ENCODE measurements around the gene CAPN2.
A peak's percentile ranks its signal among the peaks of the same experiment; 100 is the strongest.

Gene CAPN2

DNA sequence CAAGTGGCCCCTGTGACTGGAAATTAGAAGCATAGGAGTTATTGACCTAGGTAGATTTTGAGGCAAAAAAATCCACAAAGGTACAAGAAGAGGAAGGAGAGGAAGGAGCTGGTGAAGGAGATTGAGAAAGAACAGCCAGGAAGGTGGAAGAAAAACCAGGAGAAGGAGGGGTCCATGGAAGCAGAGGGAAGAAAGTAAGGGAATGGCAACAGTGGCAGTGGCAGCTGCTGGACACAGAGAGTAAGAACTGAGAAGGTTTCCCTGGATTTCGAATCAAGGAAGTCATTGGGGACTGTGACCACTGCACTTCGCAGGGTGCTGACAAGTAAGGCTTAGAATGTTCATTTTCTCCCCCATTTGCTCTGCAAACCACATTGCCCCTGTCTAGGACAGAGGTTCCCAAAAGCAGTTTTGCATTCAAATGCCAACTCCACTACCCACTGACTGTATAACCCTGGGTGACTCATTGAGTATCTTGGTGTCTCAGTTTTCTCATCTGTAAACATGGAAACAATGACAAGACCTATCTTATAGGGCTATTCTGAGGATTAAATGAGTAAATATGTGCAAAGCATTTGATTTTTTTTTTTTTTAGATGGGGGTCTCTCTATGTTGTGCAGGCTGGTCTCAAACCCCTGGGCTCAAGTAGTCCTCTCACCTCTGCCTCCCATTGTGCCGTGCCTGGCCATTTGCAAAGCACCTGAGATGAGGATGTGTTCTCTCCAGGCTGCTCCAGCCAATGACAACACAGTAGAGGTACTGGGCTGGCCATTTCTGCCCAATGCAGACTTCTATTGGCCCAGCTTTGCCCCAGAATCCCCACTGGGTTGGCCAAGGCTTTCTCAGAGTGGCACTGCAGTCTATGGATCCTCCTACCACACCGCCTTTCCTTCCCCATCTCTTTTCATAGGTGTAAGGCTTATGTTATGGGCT lies 9.3 kb upstream of the CAPN2 start:
- no peak for DNase-seq (ENCODE audit: low spot score)

DNA sequence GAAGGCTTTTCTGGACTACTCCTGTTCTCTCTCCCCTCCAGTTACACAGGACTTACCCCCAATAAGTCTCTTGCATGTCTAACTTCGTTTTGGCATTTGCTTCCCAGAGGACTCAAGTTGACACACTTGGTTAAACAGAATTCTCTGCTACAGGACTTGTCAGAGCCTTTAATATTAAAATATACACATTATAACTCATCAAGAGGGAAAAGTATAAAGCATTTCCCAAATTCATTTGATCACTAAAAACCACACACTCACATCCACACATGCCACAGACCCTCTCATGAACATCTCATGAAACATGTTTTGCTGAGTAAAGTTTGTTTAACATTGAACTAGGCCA lies 8.7 kb upstream of the CAPN2 start:
- DNase-seq (ENCODE audit: low spot score) = no peak

DNA sequence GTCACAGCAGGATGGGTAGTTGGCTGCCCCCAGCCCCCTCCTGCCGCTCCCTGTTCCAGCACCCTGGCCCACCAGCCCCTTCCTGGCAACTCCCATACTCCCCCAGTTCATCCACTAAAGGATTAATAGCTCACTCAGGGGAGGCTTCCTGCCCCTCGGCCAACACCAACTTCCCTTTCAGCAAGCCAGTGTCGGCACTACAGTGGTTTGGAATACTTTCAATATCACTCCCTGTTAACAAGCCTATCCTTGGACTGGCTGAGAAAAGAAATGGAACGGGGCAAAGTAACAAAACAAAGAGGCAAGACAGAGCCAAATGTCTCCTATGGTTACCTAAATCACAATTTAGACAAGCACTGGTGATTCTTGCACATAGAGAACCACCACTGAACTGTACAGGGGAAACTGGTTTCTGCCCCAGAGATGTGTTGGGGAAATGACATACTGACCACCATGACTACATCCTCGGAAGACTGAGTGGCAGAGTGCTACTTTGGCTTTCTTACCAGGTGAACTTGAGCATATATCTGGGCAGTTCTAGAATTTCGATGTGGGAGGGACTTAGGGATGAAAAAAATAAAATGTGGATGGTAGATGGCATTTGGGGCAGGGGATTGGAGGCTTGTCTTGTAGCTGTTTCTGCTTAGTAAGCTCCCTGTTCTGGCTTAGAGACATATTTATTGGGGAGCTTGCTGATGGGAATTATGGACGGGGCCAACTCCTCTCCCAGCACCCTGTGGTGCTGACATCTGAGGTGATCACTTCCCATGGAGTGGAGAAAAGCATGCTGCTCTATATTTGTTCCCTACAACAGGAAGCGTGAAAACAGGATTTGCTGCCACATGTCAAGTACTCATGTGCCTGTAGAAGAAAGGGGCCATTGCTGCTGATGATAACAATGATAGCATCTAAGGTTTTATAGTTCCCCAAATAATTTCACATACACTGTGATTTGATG lies 7.1 kb upstream of the CAPN2 start:
- DNase-seq (ENCODE audit: low spot score) = no peak

DNA sequence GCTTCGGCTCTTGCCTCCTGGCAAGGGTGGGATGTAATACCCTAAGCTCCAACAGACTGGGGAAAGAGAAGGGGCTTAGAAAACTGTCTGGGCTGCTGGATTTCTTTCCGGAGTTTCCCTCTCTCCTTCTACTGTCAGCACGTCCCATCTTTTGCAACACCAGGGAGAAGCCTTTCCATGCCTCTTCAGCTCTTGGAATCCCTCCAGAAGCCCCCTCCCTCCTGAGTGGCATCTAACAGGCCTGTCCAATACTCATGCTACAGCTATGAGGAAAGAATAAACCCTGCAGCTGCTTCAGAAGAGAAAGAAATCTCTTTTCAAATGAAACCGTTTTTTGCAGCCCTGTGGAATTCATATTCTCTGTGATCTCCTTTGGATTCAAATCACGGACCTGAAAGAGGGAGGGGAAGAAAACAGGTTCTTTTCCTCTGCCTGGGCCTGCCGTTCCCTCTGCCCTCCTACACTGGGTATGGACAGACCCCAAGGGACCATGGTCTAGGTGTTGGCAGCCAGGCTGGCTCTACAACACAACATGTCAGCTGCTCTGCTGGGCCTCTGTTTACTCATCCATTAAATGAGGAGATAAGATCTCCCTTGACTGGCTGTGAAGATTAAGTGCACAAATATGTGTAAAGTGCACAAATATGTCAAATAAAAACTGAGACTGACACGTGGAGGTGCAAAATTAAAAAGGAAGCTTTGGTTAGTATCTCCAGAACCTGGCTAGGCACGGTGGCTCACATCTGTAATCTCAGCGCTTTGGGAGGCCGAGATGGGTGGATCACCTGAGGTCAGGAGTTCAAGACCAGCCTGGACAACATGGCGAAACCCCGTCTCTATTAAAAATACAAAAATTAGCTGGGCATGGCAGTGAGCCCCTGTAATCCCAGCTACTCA lies 6.0 kb upstream of the CAPN2 start:
- no peak for DNase-seq (ENCODE audit: low spot score)

DNA sequence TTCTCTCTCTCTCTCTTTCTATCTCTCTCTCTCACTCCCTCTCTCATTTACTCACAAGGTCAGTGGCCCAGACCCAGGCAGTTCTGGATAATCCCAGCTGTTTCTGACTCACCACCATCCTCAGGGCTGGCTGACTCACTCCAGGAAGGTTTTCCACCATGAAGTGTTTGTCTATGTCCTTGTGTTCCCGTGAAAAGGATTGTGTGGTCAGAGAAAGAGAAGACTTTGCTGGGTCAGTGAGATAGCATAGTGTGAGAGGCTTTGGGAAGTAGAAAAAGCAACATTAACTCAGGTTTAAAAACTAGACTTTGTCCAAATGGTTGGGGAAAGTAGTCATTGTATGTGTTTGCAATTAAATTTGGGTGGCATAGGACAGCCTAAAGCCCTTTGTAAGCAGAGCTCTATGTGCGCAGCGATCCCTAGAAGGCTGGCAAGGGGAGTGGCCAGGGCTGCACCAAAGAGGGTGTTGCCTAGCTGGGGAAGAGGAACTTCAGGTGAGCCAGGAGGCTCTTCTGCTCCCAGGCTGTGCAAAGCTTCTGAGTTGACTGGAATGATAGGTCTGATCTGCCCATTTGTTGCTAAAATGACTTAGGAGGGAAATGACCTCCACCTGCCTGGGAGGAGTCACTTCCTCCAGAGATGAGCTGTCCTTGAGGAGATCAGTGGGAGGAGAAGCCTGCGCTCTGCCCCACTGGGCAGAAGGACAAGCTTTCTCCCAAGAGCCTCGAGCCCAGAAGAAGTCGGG lies 4.9 kb upstream of the CAPN2 start:
- no peak for DNase-seq (ENCODE audit: low spot score)

DNA sequence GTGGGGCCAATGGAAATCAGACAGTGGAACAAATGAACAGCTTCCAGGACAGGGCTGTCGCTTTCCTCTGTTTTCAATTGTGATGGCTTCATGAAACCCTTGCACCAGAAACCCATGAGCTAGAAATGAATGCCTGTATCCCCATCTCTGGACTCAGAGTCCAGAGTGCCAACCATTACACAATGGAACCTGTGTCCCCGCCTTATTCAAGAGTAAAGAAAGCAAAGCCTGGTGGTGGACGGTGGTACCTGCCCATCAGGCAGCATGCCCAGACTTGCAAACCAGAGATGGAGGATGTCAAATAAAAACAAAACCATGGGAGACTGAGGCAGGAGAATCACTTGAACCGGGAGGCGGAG lies 4.4 kb upstream of the CAPN2 start:
- DNase-seq (ENCODE audit: low spot score) = no peak

DNA sequence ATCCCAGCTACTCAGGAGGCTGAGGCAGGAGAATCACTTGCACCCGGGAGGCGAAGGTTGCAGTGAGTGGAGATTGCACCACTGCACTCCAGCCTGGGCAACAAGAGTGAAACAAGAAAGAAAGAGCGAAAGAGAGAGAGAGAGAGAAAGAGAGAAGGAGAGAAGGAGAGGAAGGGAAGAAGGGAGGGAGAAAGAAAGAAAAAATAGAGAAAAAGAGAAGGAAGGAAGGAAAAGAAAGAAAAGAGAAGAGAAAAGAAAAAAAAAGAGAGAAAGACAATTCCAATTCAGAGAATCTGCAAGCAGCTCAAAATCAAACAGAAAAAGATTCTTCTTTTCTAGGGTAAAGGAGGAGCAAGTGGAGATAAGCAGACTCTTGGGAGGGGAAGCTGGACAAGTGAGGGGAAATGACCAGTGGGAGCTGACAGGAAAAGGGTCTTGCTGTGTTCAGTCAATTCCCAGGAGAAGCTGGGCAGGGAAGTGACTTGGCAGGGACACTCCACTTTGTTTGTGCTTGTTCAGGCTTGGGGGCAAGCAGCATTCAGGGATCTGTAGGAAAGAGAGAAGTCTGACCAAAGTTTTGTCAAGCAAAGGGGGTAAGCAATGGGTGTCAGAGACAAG lies 3.6 kb upstream of the CAPN2 start:
- no peak for DNase-seq (ENCODE audit: low spot score)

DNA sequence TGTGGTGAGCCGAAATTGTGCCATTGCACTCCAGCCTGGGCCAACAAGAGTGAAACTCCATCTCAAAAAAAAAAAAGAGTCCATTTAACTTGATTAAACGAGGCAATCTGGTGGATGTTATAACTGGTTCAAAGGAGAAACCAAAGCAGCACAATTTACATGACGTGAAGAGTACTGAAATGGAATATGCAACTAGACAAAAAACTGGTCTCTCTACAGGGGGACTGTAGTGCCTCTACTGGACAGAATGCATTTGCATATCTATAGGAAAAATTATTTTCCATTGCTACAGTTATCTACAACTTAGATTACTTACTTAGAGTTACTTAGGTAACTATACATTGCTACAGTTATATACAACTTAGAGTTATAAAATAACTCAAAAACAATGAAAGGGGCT lies 2.7 kb upstream of the CAPN2 start:
- no peak for DNase-seq (ENCODE audit: low spot score)

DNA sequence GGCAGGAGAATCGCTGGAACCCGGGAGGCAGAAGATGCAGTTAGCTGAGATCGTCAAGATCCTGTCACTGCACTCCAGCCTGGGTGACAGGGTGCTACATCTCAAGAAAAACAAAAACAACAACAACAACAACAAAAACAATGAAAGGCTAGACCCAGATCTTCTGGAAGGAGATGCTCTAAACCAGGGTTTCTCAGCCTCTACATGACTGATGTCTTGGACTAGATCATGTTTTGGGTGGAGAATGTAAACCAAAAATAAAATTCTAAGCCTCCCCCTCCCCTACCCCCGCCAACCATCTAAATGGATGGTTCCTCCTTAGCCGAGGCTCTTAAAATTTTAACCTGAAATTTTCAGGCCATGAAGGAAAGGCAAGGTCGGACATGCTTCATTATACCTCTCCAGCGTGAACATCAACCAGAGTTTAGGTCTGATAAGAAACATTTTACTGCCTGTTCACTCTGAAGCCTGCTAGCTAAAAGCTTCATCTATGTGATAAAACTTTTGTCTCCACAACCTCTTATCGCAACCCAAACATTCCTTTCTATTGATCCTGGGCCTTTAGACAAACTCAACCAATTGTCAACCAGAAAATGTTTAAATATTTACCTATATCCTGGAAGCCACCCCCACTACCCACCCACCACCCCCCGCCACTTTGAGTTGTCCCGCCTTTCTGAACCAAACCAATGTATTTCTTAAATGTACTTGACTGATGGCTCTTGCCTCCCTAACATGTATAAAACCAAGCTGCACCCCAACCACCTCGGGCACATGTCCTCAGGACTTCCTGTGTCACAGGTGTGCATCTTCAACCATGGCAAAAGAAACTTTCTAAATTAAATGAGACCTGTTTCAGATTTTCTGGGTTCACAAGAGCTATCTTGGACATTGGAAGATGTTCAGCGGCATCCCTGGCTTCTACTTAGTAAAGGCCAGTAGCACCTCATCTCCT lies 1.9 kb upstream of the CAPN2 start:
- DNase-seq (ENCODE audit: low spot score) = no peak

DNA sequence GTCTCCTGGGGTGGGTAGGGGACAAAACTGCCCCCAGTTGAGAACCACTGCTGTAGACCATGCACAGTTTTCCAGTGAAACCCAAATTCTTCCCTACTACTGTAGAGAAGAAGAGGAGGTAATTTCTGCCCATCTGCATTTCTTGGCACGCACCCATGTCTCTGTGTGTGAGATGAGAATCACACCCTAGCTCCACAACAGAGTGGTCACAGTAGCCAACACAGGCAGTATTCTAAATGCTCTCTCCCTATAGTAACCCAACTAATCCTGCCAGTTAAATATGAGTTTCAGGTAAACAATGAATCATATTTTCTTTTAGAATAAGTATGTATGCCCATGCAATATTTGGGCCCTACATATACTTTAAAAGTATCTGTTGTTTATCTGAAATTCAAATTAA lies 1.2 kb upstream of the CAPN2 start:
- DNase-seq (ENCODE audit: low spot score) = no peak

DNA sequence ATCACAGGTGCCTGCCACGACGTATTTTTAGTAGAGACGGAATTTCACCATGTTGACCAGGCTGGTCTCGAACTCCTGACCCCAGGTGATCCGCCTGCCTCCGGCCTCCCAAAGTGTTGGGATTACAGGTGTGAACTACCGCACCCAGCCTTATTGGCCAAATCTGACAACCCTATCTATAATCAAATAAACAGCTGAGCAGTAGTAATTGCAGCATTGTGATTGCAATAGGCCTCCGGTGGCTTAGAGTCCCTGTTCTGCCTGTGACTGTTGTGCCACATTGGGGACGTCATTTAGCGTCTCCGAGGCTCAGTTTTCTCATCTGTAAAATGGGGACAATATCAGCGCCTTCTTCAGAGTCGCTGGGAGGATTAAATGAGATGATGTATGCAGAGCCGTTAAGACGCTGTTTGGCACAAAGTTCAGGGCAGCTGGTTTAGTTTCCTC lies 569 bp upstream of the CAPN2 start:
- no peak for DNase-seq (ENCODE audit: low spot score)

DNA sequence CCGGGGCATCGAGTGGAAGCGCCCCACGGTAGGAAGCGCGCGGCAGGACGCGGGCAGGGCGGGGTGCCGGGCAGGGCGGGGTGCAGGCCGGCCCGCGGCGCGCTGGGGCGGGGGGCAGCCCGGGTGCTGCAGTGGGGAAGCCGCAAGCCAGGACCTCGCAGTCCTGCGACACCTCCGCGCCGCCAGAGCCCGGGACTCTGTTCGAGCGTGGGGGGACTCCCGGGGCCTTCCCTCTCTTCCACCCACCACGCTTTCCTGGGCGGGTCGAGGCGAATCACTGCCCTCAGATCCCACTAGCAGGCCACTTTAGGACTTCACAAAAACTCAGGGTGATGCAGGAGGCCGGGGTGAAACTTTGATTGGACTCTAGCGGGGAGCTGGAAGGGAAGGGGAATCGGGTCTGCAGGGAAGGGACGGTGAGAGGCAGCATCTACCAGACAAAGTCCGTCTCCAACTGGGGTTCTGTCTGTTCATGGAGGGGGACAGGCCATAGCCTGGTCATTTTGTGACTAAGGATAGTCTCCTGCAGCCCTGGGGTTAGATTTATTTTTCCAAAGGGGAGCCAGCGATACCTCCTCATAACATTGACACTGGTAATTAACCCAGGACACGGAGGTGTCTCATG lies 623 bp downstream of the CAPN2 start:
- DNase-seq (ENCODE audit: low spot score) = peak; percentile 29

DNA sequence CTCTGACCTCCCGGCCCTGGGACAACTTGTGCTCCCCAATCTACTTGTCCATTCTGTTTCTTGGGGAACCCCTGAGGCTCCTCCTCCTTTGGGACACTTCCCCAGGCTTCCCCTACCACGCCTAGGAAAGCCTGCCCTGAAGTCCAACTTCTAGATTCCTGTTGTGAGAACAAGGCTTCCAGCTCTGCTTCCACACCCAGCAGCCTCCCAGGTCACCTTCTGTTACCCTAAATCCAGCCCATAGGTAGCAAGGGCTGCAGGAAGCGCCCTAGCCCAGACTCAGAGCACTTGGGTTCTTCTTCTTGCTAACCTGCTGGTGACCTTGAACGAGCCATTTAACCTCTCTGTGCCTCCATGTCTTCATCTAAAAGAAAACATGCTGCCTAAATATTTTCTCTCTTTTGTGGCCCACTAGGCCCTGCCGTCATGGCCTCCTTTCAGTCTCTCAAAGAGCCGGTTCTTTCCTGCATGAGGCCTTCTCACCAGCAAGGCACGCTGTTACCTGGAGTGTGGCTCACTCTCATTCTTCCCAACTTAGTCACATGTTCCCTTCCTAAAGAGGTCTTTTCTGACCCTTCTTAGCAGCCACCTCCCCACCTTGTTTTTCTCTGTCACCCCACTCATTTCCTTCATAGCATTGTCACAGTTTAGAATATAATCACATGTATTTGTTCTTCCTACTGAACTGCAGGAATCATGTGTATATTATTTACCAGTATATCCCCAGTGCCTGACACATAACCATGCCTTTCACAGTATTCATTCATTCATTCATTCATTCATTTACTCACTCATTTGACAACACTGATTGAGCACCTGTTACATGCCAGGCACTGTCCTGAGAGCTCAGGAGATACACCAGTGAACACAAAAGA lies 1.4 kb downstream of the CAPN2 start:
- no peak for DNase-seq (ENCODE audit: low spot score)

DNA sequence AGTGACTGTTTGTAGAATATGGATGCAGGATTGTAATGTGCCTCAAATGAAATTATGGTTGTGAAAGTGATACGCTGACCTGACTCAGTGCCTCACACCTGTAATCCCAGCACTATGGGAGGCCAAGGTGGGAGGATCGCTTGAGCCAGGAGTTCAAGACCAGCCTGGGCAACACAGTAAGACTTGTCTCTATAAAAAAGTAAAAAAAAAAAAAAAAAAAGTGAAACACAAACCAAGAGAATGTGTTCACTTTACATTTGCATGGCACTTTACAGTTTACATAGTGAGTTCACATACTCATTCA lies 2.0 kb downstream of the CAPN2 start:
- no peak for DNase-seq (ENCODE audit: low spot score)

DNA sequence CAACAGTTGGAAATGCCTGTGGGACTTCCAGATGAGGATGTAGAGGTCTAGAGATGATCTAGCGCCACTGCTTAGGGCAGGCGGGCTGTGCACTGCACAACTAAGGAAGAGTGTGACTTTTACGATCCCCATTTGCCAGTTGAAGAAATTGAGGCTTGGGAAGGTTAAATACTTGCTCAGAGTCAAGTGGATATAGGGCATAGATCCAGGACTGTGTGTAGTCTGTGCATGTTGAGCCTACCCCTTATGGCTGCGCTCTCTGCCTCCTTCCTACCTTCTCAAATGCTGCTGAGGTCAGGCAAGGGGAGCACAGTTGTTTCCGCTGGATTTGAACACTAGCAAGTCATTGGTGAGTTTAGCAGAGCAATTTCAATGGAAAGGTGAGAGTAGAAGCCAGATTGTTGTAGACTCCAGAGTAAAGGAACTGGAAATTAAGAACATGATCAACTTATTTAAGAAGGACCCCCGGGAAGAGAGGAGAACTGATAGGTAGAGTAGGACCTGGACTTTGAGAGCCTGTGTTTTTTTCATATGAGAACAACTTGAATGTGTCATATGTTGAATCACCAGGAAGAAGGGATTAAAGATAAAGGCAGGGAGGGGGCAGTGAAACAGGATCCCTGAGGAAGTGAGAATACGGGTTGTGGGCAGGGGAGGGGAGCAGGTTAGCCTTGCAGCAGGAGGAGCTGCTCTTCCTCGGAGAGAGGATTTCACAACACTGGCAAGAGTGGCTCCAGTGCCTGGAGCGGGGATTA lies 2.7 kb downstream of the CAPN2 start:
- no peak for DNase-seq (ENCODE audit: low spot score)

DNA sequence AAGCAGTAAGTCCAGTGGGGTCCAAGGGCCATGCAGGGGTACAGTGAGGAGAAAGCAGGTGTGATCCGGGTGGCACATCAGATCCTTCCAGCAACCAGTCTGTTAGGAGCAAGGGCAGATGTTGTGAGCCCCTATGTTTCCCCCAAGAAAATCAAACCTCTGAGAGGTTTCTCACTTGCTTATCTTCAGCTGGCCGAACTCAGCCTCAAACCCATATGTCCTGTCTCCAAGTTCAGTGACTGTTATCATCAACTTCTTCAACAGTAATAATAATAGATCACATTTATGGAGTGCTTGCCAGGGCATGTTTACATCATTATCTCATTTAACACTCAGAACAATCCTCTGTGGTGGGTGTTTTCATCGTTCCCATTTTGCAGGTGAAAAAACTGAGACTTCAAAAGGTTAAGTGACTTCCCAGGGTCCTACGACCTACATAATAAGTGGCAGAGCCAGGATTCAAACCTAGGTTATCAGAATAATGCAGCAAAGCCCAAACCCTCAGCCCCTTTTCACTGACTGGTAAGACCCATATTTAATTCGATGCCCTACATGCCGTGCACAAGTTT lies 3.3 kb downstream of the CAPN2 start:
- DNase-seq (ENCODE audit: low spot score) = no peak

DNA sequence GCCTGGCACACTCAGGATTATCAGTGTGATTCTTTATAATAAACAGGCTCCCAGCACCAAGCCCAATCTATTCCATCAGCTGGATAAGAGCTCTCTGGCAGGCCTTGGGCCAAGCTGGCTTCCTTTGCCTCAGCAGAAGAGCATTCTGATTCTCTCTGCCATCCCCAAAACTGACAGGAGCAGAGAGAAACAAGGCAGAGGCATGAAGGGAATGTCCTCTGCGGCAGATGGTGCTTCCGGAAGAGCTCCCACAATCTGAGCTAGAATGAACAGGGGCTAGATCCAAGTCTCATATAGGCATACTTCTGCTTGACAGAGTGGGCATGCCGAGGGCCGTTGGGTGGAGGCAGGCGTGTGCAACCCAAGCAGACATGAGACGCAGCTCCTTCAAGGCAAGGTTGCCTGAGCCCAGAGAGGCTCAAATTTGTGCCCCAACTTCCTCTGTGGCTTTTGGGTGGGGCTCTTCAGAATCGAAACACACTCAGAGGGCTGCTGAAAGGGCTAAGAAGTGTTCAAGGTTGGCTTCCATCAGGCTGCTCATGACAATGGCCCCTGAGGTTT lies 4.0 kb downstream of the CAPN2 start:
- DNase-seq (ENCODE audit: low spot score) = no peak

All from germinal center (tissue), 1 donor.